Adrenal gland (tissue), 5 donors: Measurements from ENCODE around the gene LAMA5.

Experiments
- CTCF ChIP-seq, 6 experiments: fragments of 450-650 bp in 4 of 6; fragments of 200-600 bp in 2 of 6; sonication (generic) in 1 of 6; IDR thresholded peaks; 1 replicate in 5 of 6; 2 replicates in 1 of 6; pipeline versions ENCODE4 v1.5.1 to v1.8.0; 2016 to 2021; ENCODE audit warnings: antibody characterized with exemption in 6 of 6, mild to moderate bottlenecking in 2 of 6, moderate library complexity in 1 of 6
- POLR2A ChIP-seq, 2 donors: fragments of 450-650 bp; IDR thresholded peaks; one replicate each; pipeline ENCODE4 v1.6.1; 2017; ENCODE audit warnings: antibody characterized with exemption in 2 of 2, mild to moderate bottlenecking in 2 of 2, moderate library complexity in 1 of 2
- donor health status: DM: no; HTN: no; CAD: no.

DNA sequence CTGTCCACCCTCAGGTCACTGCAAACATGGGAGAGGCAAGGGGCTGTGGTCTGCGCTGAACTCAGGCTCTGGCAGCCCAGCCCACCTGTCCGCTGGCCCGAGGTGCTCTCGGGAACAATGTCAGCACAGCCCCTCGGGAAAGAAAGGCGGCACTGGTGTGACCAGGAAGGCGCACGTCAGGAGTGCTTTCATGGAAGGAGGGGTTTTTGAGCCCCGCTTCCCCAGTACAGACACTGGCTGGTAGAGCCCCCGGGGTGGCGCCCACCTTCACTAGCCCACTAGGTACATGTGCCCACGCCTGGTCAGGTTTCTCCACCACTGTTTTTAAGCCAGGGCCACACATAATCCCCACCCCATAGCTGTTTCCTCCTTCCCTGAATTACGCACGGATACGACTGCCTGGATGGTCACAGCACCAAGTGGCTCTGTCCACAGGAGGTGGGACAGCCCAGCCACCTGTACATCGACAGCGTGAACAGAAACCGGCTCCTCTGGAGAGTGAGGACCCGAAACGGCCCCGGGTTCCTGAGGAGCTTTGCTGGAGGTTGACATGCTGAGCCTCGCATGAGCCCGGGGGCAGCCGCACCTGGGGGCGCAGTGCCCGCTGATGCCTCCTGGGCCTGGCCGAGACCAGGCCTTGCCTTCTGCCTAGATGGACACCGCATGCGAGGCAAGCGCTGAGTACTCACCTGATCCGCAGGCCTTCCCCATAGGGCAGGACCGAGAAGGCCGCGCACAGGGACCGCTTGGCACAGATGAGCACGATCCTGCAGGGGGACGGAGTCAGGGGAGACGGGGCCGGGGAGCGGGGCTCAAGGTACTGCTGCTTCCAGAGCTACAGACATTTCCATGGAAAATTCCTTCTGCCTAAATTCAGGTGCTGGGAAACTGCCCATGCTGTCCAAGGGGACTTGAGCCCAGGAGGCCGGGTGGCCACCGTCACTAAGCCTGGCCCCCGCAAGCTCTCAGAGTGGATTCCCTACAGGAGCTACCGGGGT lies 27.4 kb upstream of the LAMA5 start:
- TF ChIP-seq CTCF (IDR thresholded peaks at IDR 0.05) (no peak), POLR2A (IDR thresholded peaks at IDR 0.05) (no peak)
